H1 (cell line): ENCODE results near the gene MSH5. TPM values are rescaled to one million over a fixed set of nuclear protein-coding genes. Genes with fewer than 3 reads are reported as not detected.

Source experiments
- CTCF ChIA-PET: fragments of 300-600 bp; sonication (Branson Sonifier 250); formaldehyde crosslinking; loops from one replicate; lab custom pipeline; 2021; ENCODE audit not compliant: partially characterized antibody; lab: Charles Lee
- POLR2A ChIA-PET: fragments of 300-600 bp; sonication (Branson Sonifier 250); formaldehyde crosslinking; loops from one replicate; lab custom pipeline; 2021; ENCODE audit warnings: inconsistent platforms; ENCODE audit not compliant: partially characterized antibody; lab: Charles Lee
- DNase-seq, 2 experiments: peaks; one replicate each; pipeline versions ENCODE4 v3.0.0 to v3.0.0-alpha.2; 2010 to 2022; ENCODE audit warnings: low spot score in 2 of 2, low read depth in 1 of 2, mixed read lengths in 1 of 2
- FAIRE-seq: peaks from 2 replicates; lab custom pipeline; 2011; peaks lifted over from hg19 to GRCh38; lab: Jason Lieb, UNC
- H2AFZ ChIP-seq: 2 replicates; pipeline ENCODE4 v1.8.1; 2012; ENCODE audit warnings: low read length, inconsistent platforms
- H2AK5ac ChIP-seq: 2 replicates; pipeline ENCODE4 v1.6.1; 2013; ENCODE audit warnings: low read depth, low read length
- H2BK120ac ChIP-seq: replicated peaks from 2 replicates; pipeline ENCODE3; 2013; ENCODE audit warnings: low read depth, low read length, inconsistent platforms
- H2BK12ac ChIP-seq: 2 replicates; pipeline ENCODE4 v1.6.1; 2013; ENCODE audit warnings: low read depth, low read length
- H2BK15ac ChIP-seq: 2 replicates; pipeline ENCODE4 v1.6.1; 2013; ENCODE audit warnings: low read length
- H2BK20ac ChIP-seq: 2 replicates; pipeline ENCODE4 v1.6.1; 2013; ENCODE audit warnings: low read length
- H2BK5ac ChIP-seq: 2 replicates; pipeline ENCODE4 v1.6.1; 2013; ENCODE audit warnings: low read depth, low read length
- H3K14ac ChIP-seq: 2 replicates; pipeline ENCODE4 v1.6.1; 2013; ENCODE audit warnings: inconsistent platforms; ENCODE audit not compliant: insufficient read length
- H3K18ac ChIP-seq: 2 replicates; pipeline ENCODE4 v1.6.1; 2013; ENCODE audit warnings: low read length; ENCODE audit errors: extremely low read depth
- H3K23ac ChIP-seq: 2 replicates; pipeline ENCODE4 v1.6.1; 2013; ENCODE audit warnings: inconsistent platforms; ENCODE audit not compliant: insufficient read length
- H3K23me2 ChIP-seq: 2 replicates; pipeline ENCODE4 v1.6.1; 2013; ENCODE audit warnings: low read depth, low read length
- H3K27ac ChIP-seq: 2 replicates; pipeline ENCODE4 v1.6.1; 2011; ENCODE audit warnings: low read depth, low read length, inconsistent platforms
- H3K27me3 ChIP-seq, 4 experiments: replicated peaks in 1 of 4; 1 replicate in 1 of 4; 2 replicates in 3 of 4; pipeline versions ENCODE4 v1.6.1 to v1.8.1; 2011 to 2013; ENCODE audit warnings: low read length in 3 of 4, mild to moderate bottlenecking in 3 of 4, inconsistent platforms in 2 of 4, mixed read lengths in 2 of 4, moderate library complexity in 1 of 4; ENCODE audit not compliant: control insufficient read depth in 3 of 4, insufficient read depth in 3 of 4; ENCODE audit errors: extremely low read depth in 1 of 4
- H3K36me3 ChIP-seq, 4 experiments: 2 replicates each; pipeline versions ENCODE4 v1.6.1 to v1.8.1; 2011 to 2013; ENCODE audit warnings: mild to moderate bottlenecking in 4 of 4, low read length in 3 of 4, moderate library complexity in 2 of 4, control low read depth in 1 of 4, inconsistent platforms in 1 of 4; ENCODE audit not compliant: insufficient read depth in 4 of 4, control insufficient read depth in 2 of 4
- H3K4ac ChIP-seq: replicated peaks from 2 replicates; pipeline ENCODE3; 2013; ENCODE audit warnings: low read length, low read depth, mixed read lengths, inconsistent platforms; ENCODE audit not compliant: insufficient read length
- H3K4me1 ChIP-seq, 4 experiments: replicated peaks in 1 of 4; 1 replicate in 1 of 4; 2 replicates in 3 of 4; pipeline versions ENCODE4 v1.6.1 to v1.8.1; 2011 to 2013; ENCODE audit warnings: low read length in 3 of 4, inconsistent platforms in 2 of 4, mixed read lengths in 1 of 4; ENCODE audit not compliant: insufficient read depth in 4 of 4, control insufficient read depth in 3 of 4
- H3K4me2 ChIP-seq, 2 experiments: 2 replicates each; pipeline versions ENCODE4 v1.6.1 to v1.8.1; 2011 to 2013; ENCODE audit warnings: low read depth in 2 of 2, low read length in 2 of 2, control low read depth in 1 of 2, inconsistent platforms in 1 of 2, mild to moderate bottlenecking in 1 of 2; ENCODE audit not compliant: insufficient read depth in 1 of 2
- H3K4me3 ChIP-seq, 4 experiments: fragments of 200-600, 300-600 bp in 1 of 4; sonication (generic), shearing (Covaris generic), sonication (Bioruptor Twin) in 1 of 4; 2 replicates each; pipeline versions ENCODE4 v1.5.1 to v1.8.1; 2011 to 2016; ENCODE audit warnings: low read length in 4 of 4, low read depth in 3 of 4, control low read depth in 2 of 4, inconsistent platforms in 2 of 4, mild to moderate bottlenecking in 2 of 4, mixed read lengths in 1 of 4, moderate library complexity in 1 of 4; ENCODE audit not compliant: insufficient read depth in 2 of 4; ENCODE audit errors: extremely low read depth in 1 of 4
- H3K56ac ChIP-seq: replicated peaks from 2 replicates; pipeline ENCODE3; 2013; ENCODE audit warnings: low read depth, mild to moderate bottlenecking, mixed read lengths, low read length, inconsistent platforms; ENCODE audit not compliant: insufficient read length
- H3K79me1 ChIP-seq: 2 replicates; pipeline ENCODE4 v1.6.1; 2013; ENCODE audit warnings: low read depth, low read length, control low read depth
- H3K79me2 ChIP-seq, 2 experiments: 2 replicates each; pipeline versions ENCODE4 v1.6.1 to v1.8.1; 2012 to 2013; ENCODE audit warnings: low read length in 2 of 2, mild to moderate bottlenecking in 2 of 2, inconsistent platforms in 1 of 2; ENCODE audit not compliant: insufficient read depth in 2 of 2, control insufficient read depth in 1 of 2
- H3K9ac ChIP-seq, 4 experiments: replicated peaks in 1 of 4; 1 replicate in 1 of 4; 2 replicates in 3 of 4; pipeline versions ENCODE4 v1.6.1 to v1.8.1; 2011 to 2013; ENCODE audit warnings: low read depth in 3 of 4, low read length in 3 of 4, control low read depth in 2 of 4, mild to moderate bottlenecking in 2 of 4, moderate library complexity in 2 of 4, inconsistent platforms in 1 of 4; ENCODE audit errors: extremely low read depth in 1 of 4
- H3K9me3 ChIP-seq, 2 experiments: 2 replicates each; pipeline versions ENCODE4 v1.6.1 to v1.8.1; 2012 to 2013; ENCODE audit warnings: mild to moderate bottlenecking in 2 of 2, moderate library complexity in 2 of 2, control low read depth in 1 of 2, inconsistent platforms in 1 of 2, low read depth in 1 of 2, low read length in 1 of 2, mixed read lengths in 1 of 2; ENCODE audit not compliant: insufficient read depth in 2 of 2
- H4K20me1 ChIP-seq, 2 experiments: replicated peaks in 1 of 2; 2 replicates each; pipeline versions ENCODE3 to v1.8.1; 2011 to 2013; ENCODE audit warnings: inconsistent platforms in 2 of 2, low read length in 2 of 2, mild to moderate bottlenecking in 1 of 2; ENCODE audit not compliant: insufficient read depth in 2 of 2, control insufficient read depth in 1 of 2
- H4K5ac ChIP-seq: 2 replicates; pipeline ENCODE4 v1.6.1; 2013; ENCODE audit warnings: low read length, low read depth, mixed read lengths, inconsistent platforms; ENCODE audit not compliant: insufficient read length
- H4K8ac ChIP-seq: 2 replicates; pipeline ENCODE4 v1.8.0; 2013; ENCODE audit warnings: mild to moderate bottlenecking, moderate library complexity, low read length, inconsistent platforms; ENCODE audit not compliant: insufficient read depth; ENCODE audit errors: extremely low read depth
- H4K91ac ChIP-seq: replicated peaks from 2 replicates; pipeline ENCODE3; 2013; ENCODE audit warnings: low read length, mixed read lengths, inconsistent platforms; ENCODE audit not compliant: insufficient read length
- ASH2L ChIP-seq: fragments of 200-600, 300-600 bp; sonication (generic); IDR thresholded peaks from one replicate; pipeline ENCODE4 v1.7.1; 2017; ENCODE audit warnings: low read length
- EZH2 ChIP-seq: fragments of 200-600 bp; sonication (generic); IDR thresholded peaks from 2 replicates; pipeline ENCODE4 v1.7.1; 2012; ENCODE audit warnings: low read depth, mild to moderate bottlenecking, moderate library complexity, low read length, inconsistent platforms; ENCODE audit not compliant: severe bottlenecking
- POLR2A ChIP-seq, 2 experiments: IDR thresholded peaks; 1 replicate in 1 of 2; 2 replicates in 1 of 2; pipeline ENCODE4 v1.6.1; 2011; ENCODE audit warnings: low read depth in 2 of 2, low read length in 2 of 2, mild to moderate bottlenecking in 2 of 2; ENCODE audit errors: control extremely low read depth in 1 of 2
- WGBS, 2 experiments: shearing (Covaris generic) in 1 of 2; methylation state at CpG; one replicate each; pipeline versions ENCODE4 v1.1.6 to v1.1.7; 2013 to 2015; ENCODE audit warnings: low lambda C conversion rate in 2 of 2, mixed read lengths in 2 of 2, inconsistent platforms in 1 of 2, low coverage in 1 of 2, missing lambda C conversion rate in 1 of 2; ENCODE audit not compliant: insufficient replicate concordance in 2 of 2, insufficient coverage in 1 of 2, insufficient read length in 1 of 2; ENCODE audit errors: extremely low coverage in 1 of 2, missing lambda C conversion rate in 1 of 2; 5-methylcytosine and 5-hydroxymethylcytosine counted together
- polyA plus RNA-seq, 7 experiments: library from polyadenylated mRNA; depleted of rRNA in 3 of 7; stranded (reverse) in 5 of 7; unstranded in 2 of 7; fragments of >200 nt in 5 of 7; fragments of 200-250 nt in 2 of 7; gene quantifications; 1 replicate in 5 of 7; 2 replicates in 1 of 7; 4 replicates in 1 of 7; pipeline versions ENCODE4 v1.2.1 to v1.2.3, GENCODE V29; 2011 to 2013; ENCODE audit warnings: missing spikeins in 2 of 7, mixed read lengths in 2 of 7
- total RNA-seq: library from RNA; stranded (reverse); fragmentation: NEBNext Ultra II Directional; extraction: Animal tissue kit (Norgen Biotek cat#: 25700); gene quantifications from 2 replicates; pipeline ENCODE4 v1.2.1, GENCODE V29; 2021

MSH5 gene
- total and polyA plus RNA-seq, 2 of the 8 experiments (the other 6 are each of a cell fraction or from before 2014, with no cell fraction given), result 25.3 to 26.5 TPM

- WGBS, 2 experiments, result 93% methylated on average over 6 of the region's 6 CpGs; no CpG with 5 or more reads in 1 of the 2 experiments
- Histone ChIP-seq H3K27ac (no peak overlapping the region), H3K56ac (no peak overlapping the region), H2BK120ac (no peak overlapping the region), H3K9ac (no peak overlapping the region), H4K20me1 (no peaks in the 10 kb centered on the region), H3K9me3 (no peaks in the 10 kb centered on the region), H2BK12ac (no peak overlapping the region), H2BK5ac (no peak overlapping the region), H4K5ac (no peak overlapping the region), H2BK20ac (no peak overlapping the region), H2BK15ac (0 out of 2 replicates have a peak overlapping the region, but pooled peaks have one; percentile 72), H3K14ac (no peak overlapping the region), H3K79me2 (no peaks in the 10 kb centered on the region), H3K18ac (no peak overlapping the region), H2AFZ (no peak overlapping the region), H3K4me2 (no peak overlapping the region; a peak in 1 of 4 replicates), H2AK5ac (no peak overlapping the region), H3K4ac (no peak overlapping the region), H3K4me1 (peaks cover 0 to 11% (median under 1%) of the 10 kb centered on the region in 4 experiments; a peak in 4 of 7 replicates), H4K91ac (no peak overlapping the region), H3K27me3 (no peaks in the 10 kb centered on the region), H3K4me3 (no peak overlapping the region), H3K79me1 (no peaks in the 10 kb centered on the region), H3K36me3 (peaks cover 0 to 6% (median 0%) of the 10 kb centered on the region in 4 experiments; a peak in 3 of 8 replicates), H3K23ac (no peak overlapping the region), H4K8ac (no peak overlapping the region), H3K23me2 (peaks cover 3% of the 10 kb centered on the region; the same call in 1 of the 2 replicates)
- DNase-seq (no peak), FAIRE-seq (no peak)
- TF ChIP-seq POLR2A (IDR thresholded peaks at IDR 0.05; ENCODE audit: control extremely low read depth in 1 of 2, low read depth in 2 of 2, low read length in 2 of 2) (no peak), EZH2 (no peak), ASH2L (no peak)
- ChIA-PET CTCF (interaction anchor here (0.9 to 14.4 kb wide), 7 partner anchors 8 to 156 kb away, joined by 3 to 228 read pairs (median 6); partner anchors contain the start of genes CLIC1, LY6G6C, LY6G6D and MSH5), POLR2A (interaction anchor here (1.1 to 1.9 kb wide), 12 partner anchors 8 to 107 kb away, joined by 3 to 10 read pairs (median 6); partner anchors contain the start of genes C6orf47, CLIC1, DDAH2 and GPANK1)
These were observed 27.4 kb downstream of the MSH5 start for GRCh38 chr6:31767096-31767645.
